ENCODE measurements around the gene PBX2.

Gene PBX2

GRCh38 chr6:32139590-32139989 lies 50.4 kb downstream of the PBX2 start:
- no peaks in the 10 kb centered on the region for H4K20me1 ChIP-seq (ENCODE audit: insufficient read depth, low read length)
- H3K79me2 ChIP-seq (ENCODE audit: low read length): no peaks in the 10 kb centered on the region
- no peaks in the 10 kb centered on the region for H3K9me3 ChIP-seq (replicated peaks; ENCODE audit: insufficient read depth, low read length)

GRCh38 chr6:32137454-32137853 lies 52.5 kb downstream of the PBX2 start:
- Histone ChIP-seq H3K9me2 (replicated peaks; ENCODE audit: insufficient read depth, low read length) (no peaks in the 10 kb centered on the region), H4K20me1 (ENCODE audit: insufficient read depth, low read length) (no peaks in the 10 kb centered on the region), H3F3A (ENCODE audit: insufficient read depth, low read length) (no peaks in the 10 kb centered on the region), H3K9me3 (replicated peaks; ENCODE audit: insufficient read depth, low read length) (no peaks in the 10 kb centered on the region), H3K36me3 (replicated peaks; ENCODE audit: insufficient read depth, low read length) (no peaks in the 10 kb centered on the region), H3K79me2 (ENCODE audit: low read length) (no peaks in the 10 kb centered on the region), H3K9ac (ENCODE audit: low read length) (no peak overlapping the region), H2AFZ (ENCODE audit: low read length) (no peak overlapping the region), H3K27me3 (replicated peaks; ENCODE audit: insufficient read depth, low read length) (peaks cover 28% of the 10 kb centered on the region), H3K27ac (ENCODE audit: low read length) (no peak overlapping the region), H3K4me1 (ENCODE audit: low read length) (no peaks in the 10 kb centered on the region), H3K4me3 (ENCODE audit: low read length) (no peak overlapping the region), H3K4me2 (ENCODE audit: low read depth, low read length) (no peak overlapping the region)
- TF ChIP-seq EZH2phosphoT487 (IDR thresholded peaks at IDR 0.05; ENCODE audit: low read length) (no peak), EZH2 (optimal IDR thresholded peaks at IDR 0.05; ENCODE audit: low read depth, low read length) (no peak), CTCF (IDR thresholded peaks at IDR 0.05; ENCODE audit: low read length) (no peak)
- DNase-seq: no peak

More at GRCh38 chr6:32139590-32139989, 50.4 kb downstream of the PBX2 start:
- H3F3A ChIP-seq (ENCODE audit: insufficient read depth, low read length): no peaks in the 10 kb centered on the region
- no peaks in the 10 kb centered on the region for H3K36me3 ChIP-seq (replicated peaks; ENCODE audit: insufficient read depth, low read length)
- H3K27ac ChIP-seq (ENCODE audit: low read length): no peak overlapping the region
- no peak for DNase-seq
- no peak overlapping the region for H2AFZ ChIP-seq (ENCODE audit: low read length)
- H3K27me3 ChIP-seq (replicated peaks; ENCODE audit: insufficient read depth, low read length): peaks cover 27% of the 10 kb centered on the region
- H3K4me2 ChIP-seq (ENCODE audit: low read depth, low read length): no peak overlapping the region
- H3K4me3 ChIP-seq (ENCODE audit: low read length): no peak overlapping the region
- H3K9me2 ChIP-seq (replicated peaks; ENCODE audit: insufficient read depth, low read length): no peaks in the 10 kb centered on the region
- no peak for TF ChIP-seq CTCF (IDR thresholded peaks at IDR 0.05; ENCODE audit: low read length)
- TF ChIP-seq EZH2 (optimal IDR thresholded peaks at IDR 0.05; ENCODE audit: low read depth, low read length): no peak
- no peak for TF ChIP-seq EZH2phosphoT487 (IDR thresholded peaks at IDR 0.05; ENCODE audit: low read length)
- no peaks in the 10 kb centered on the region for H3K4me1 ChIP-seq (ENCODE audit: low read length)
- no peak overlapping the region for H3K9ac ChIP-seq (ENCODE audit: low read length)

Data from MM.1S (cell line).